GM13976 (cell line): ENCODE results near the gene TSPYL2.

Experiments used
- DNase-seq: peaks from one replicate; pipeline ENCODE4 v3.0.0; 2012; ENCODE audit warnings: low spot score
- in situ Hi-C: fragments of 300-500 bp; cut with MboI; formaldehyde crosslinking; loops from one replicate; pipeline ENCODE4 v1.12.0; 2022; ENCODE audit warnings: low sequenced_read_pairs, mixed read lengths, inconsistent platforms; ENCODE audit not compliant: unreplicated experiment
- TF ChIP-seq, protein P1 (sequence below): IDR thresholded peaks from 2 replicates; pipeline ENCODE4 v1.5.1; 2012; ENCODE audit warnings: borderline replicate concordance, mild to moderate bottlenecking; ENCODE audit not compliant: insufficient read depth; ENCODE audit errors: extremely low read depth, missing control alignments, control extremely low read depth

Gene TSPYL2

GRCh38 chrX:53093177-53093655 lies 11.0 kb downstream of the TSPYL2 start:
- in situ Hi-C loops: no loop called here
- peak; percentile 72 for DNase-seq

DNA sequence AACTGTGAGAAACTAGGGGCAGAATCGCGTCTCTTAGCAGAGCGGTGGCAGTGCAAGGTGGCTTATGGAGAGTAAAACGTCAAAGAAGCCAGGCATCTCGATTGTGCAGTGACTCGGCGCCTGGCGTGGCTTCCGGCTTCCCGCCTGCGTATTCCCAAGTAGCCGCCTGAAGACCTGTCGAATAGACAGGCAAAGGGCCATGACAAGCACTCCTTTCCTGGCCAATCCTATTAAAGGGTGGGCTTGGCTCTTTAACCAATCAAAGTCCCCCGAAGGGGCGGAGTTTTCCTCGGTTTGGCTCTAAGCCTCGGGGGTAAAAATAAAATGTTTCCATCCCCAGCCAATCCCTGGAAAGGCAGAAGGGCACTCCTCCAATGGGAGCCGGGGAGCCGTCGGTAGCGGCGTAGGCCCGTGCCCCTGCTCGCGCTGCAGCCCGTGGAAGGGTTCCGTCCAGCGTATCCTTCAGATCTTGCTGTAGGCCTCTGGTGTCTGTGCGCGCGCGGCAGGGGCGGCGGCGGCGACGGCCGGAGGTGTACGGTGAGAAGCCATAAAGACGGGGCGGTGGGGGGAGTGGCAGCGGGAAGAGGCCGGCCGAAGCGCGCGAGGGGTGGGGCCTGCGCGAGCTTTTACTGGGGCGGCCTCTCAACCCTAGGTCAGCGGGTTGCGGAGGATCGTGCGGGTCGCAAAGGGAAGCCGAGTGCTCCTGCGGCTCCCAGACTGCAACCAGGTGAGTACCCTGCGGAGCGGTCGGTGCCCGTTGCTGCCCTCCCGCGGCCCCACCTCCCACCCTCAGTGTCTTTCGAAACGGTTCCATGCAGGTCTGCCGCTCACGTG lies 11.8 kb downstream of the TSPYL2 start, which contains the start of gene KANTR:
KANTR (plus strand) TSS at position 395 of the 834 bp plus-strand sequence. CDS start 30,131 bp downstream, outside the sequence.
- TF ChIP-seq, protein P1, sequence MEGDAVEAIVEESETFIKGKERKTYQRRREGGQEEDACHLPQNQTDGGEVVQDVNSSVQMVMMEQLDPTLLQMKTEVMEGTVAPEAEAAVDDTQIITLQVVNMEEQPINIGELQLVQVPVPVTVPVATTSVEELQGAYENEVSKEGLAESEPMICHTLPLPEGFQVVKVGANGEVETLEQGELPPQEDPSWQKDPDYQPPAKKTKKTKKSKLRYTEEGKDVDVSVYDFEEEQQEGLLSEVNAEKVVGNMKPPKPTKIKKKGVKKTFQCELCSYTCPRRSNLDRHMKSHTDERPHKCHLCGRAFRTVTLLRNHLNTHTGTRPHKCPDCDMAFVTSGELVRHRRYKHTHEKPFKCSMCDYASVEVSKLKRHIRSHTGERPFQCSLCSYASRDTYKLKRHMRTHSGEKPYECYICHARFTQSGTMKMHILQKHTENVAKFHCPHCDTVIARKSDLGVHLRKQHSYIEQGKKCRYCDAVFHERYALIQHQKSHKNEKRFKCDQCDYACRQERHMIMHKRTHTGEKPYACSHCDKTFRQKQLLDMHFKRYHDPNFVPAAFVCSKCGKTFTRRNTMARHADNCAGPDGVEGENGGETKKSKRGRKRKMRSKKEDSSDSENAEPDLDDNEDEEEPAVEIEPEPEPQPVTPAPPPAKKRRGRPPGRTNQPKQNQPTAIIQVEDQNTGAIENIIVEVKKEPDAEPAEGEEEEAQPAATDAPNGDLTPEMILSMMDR: no peak
- DNase-seq: peak; percentile 87
- in situ Hi-C loops: no loop called here

More at GRCh38 chrX:53093177-53093655, 11.0 kb downstream of the TSPYL2 start:
- TF ChIP-seq, protein P1: peak; percentile 56

DNA sequence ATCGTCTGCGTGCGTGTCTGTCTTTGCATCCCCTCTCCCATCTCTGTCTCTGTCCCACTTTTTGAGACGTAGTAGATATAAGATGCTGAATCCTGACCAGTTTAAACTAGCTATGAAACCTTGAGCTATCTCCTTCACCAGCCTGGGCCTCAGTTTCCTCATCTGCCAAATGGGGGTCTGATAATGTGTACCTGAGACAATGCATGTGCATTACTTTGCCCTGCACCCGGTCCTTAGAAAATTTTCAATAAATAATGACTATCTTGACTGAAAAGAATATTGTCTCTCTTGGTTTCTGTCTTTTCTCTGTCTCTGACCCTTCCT lies 12.4 kb downstream of the TSPYL2 start:
- TF ChIP-seq, protein P1: no peak
- no peak for DNase-seq
- in situ Hi-C loops: no loop called here

GRCh38 chrX:53095796-53096195 lies 13.6 kb downstream of the TSPYL2 start:
- no peak for DNase-seq
- TF ChIP-seq, protein P1: no peak
- in situ Hi-C loops: no loop called here

DNA sequence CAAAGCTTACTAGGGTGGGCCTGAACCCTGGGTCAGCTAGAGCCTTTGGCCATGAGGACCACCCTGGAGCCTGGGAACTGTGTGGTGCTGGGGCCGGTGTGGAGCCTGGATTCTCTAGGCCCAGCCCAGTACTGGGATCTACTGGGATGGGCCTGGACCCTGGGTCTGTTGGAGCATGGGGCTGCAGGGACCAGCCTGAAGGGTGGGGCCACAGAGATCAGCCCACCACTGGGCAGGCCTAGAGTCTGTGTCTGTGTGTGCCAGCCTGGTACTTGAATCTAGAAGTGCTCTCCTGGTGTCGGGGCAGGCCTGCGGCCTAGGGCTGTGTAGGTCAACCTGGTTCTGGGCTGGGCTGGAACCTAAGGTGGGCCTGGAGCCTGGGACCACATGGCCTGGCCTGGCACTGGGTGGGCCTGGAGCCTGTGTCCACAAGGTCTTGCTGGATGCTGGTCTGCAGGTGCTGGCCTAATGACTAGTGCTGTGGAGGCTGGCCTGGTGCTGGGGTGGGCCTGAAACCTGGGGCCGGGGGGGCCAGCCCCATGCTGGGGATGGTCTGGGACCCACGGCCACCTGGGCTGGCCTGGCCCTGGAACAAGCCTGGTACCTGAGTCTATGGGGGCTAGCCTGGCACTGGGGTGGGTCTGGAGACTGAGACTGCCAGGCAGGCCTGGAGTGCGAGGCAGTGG lies 32.8 kb downstream of the TSPYL2 start:
- DNase-seq: no peak
- in situ Hi-C loops: no loop called here

GRCh38 chrX:53115550-53115874 lies 33.3 kb downstream of the TSPYL2 start:
- no peak for DNase-seq
- TF ChIP-seq, protein P1: no peak
- in situ Hi-C loops: no loop called here

More for the DNA sequence above, 32.8 kb downstream of the TSPYL2 start:
- TF ChIP-seq, protein P1: no peak
